Right lobe of liver (tissue), 6 donors: Measurements from ENCODE around the gene BLTP2. TPM values are rescaled to one million over a fixed set of nuclear protein-coding genes. Genes with fewer than 3 reads are reported as not detected.
A peak's percentile ranks its signal among the peaks of the same experiment; 100 is the strongest.

ENCODE experiments used
- ATAC-seq, 4 donors: fragments of 200-7000 bp; cut with Tn5 transposase; one replicate each; pipeline ENCODE4 v1.9.1; 2020; ENCODE audit warnings: mild to moderate bottlenecking in 4 of 4, moderate library complexity in 4 of 4
- DNase-seq, 3 donors: peaks; one replicate each; pipeline ENCODE4 v3.0.0-alpha.2; 2020
- H3K27ac ChIP-seq, 3 donors: fragments of 200-600 bp; one replicate each; pipeline ENCODE4 v1.8.0; 2022
- H3K27me3 ChIP-seq, 2 donors: fragments of 200-600 bp; one replicate each; pipeline ENCODE4 v1.8.0; 2022
- H3K36me3 ChIP-seq, 4 donors: fragments of 200-600 bp; sonication (generic) in 1 of 4; one replicate each; pipeline versions ENCODE4 v1.5.1 to v1.8.0; 2017 to 2022; ENCODE audit warnings: control low read depth in 1 of 4
- H3K4me1 ChIP-seq, 4 donors: fragments of 200-600 bp; sonication (generic) in 1 of 4; one replicate each; pipeline versions ENCODE4 v1.5.1 to v1.8.0; 2017 to 2022; ENCODE audit warnings: control low read depth in 1 of 4
- H3K4me3 ChIP-seq, 3 donors: fragments of 200-600 bp; one replicate each; pipeline ENCODE4 v1.8.0; 2022
- H3K9me3 ChIP-seq, 4 donors: fragments of 200-600 bp; sonication (generic) in 1 of 4; one replicate each; pipeline versions ENCODE4 v1.5.1 to v1.8.0; 2017 to 2022; ENCODE audit warnings: control low read depth in 1 of 4
- POLR2A ChIP-seq: fragments of 450-650 bp; IDR thresholded peaks from one replicate; pipeline ENCODE4 v1.6.1; 2017; ENCODE audit warnings: antibody characterized with exemption, mild to moderate bottlenecking
- WGBS: methylation state at CpG from one replicate; pipeline ENCODE4 v1.1.6; 2018; ENCODE audit warnings: low coverage, low lambda C conversion rate; ENCODE audit not compliant: insufficient coverage; ENCODE audit errors: missing lambda C conversion rate; 5-methylcytosine and 5-hydroxymethylcytosine counted together
- intact Hi-C, 2 donors: fragments of 100-400 bp; cut with DNase I; formaldehyde crosslinking; loops; one replicate each; pipeline versions ENCODE4 v1.11.2 to v1.14.1; 2022
- total RNA-seq, 6 experiments: library from RNA; depleted of rRNA in 2 of 6; stranded (reverse); fragments of >200 nt in 2 of 6; fragmentation: NEBNext Ultra II Directional in 3 of 6; extraction: Animal tissue kit (Norgen Biotek cat#: 25700) in 3 of 6; gene quantifications; one replicate each; pipeline versions ENCODE4 v1.1.0 to v1.2.4, GENCODE V29; 2016 to 2023
- TF ChIP-seq, protein P1 (sequence below), 4 donors: fragments of 200-600 bp in 3 of 4; fragments of 450-650 bp in 1 of 4; IDR thresholded peaks; one replicate each; pipeline versions ENCODE4 v1.5.1 to v1.8.0; 2016 to 2022; ENCODE audit warnings: antibody characterized with exemption in 4 of 4, mild to moderate bottlenecking in 2 of 4
- donor health status: DM: no; HTN: yes; CAD: no.
- donor health status: DM: no; HTN: no; CAD: no.
- donor health status: DM: no; HTN: no; CAD: no.
- donor health status: DM: no; HTN: yes; CAD: no.
- donor health status: DM: no; HTN: yes; CAD: no.

The BLTP2 gene
- total RNA-seq, 6 experiments from 2014 or later: 33.2 to 90.3 (median 47.1) TPM

DNA sequence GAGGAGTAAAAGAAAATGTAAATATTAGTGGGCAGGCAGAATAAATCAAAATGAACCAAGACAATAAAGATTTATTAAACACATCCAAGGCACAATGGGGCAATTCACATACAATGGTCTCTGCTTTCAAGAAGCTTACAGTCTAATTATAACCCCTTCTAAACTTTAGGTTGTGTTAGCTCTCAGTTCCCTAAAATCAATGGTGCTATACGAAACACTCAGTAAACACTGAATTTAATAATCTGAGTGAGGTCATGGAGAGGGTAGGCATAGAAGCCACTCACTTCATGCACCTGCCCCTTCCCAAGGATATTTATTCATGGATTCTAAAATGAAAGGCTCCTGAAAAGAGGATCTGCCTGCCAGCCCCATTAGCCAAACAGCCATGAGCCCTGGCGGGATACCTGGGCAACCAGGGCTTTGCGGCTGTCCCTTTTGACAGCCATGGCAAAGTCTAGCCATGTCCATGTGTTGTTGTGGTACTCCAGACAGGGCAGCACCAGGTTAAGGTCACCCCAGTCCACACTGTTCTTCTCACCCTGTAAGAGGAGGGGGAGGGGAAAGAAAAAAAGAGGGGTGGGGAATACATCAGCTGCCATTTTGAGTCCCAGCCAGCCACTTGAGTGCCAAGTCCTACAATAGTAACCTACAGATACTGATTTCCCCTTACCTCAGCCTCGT, 29.6 kb downstream of the BLTP2 start:
- intact Hi-C loops: loop anchor here in 1 of 2 donors (5.0 kb wide), 1 partner anchor 68 kb away; no protein-coding TSS in a partner anchor

DNA sequence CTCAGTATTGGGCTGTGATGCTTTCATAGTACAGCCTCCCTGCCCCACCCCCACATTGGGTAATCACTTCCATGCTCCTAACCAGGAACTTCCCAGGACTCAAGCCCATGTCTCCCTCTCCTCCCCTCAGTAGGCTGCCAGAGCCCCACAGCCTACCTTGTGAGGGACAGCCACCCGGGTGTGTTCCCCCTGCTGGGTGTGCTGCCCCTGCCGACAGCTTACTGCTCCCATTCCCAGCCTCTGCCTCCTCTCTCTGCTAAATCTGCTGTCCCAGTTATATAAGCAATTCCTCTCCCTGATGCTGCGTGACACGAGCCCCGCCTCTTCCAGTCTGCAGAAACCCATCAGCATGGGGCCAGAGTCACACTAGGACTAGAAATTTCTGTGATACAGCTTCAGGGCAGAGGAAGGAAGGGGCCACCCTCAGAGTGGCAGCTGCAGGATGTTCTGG, 31.0 kb downstream of the BLTP2 start, which contains the start of gene RSKR:
TSS of gene RSKR (minus strand) at position 255 of the 451 bp plus-strand sequence. CDS start at position 231, 24 bp downstream.
- Histone ChIP-seq H3K27ac (no peak within 1 kb of the TSS), H3K36me3 (peaks cover 7 to 45% (median 28%) of the 10 kb centered on the region in 4 donors), H3K9me3 (no peaks in the 10 kb centered on the region), H3K27me3 (no peaks in the 10 kb centered on the region), H3K4me3 (no peak within 1 kb of the TSS), H3K4me1 (peaks cover 0 to 5% (median 0%) of the 10 kb centered on the region in 4 donors)
- ATAC-seq (peak in 3 of 4 donors; percentile 33 to 51 (median 38)), DNase-seq (no peak)
- 89% methylated on average over 5 of the region's 5 CpGs for WGBS
- TF ChIP-seq POLR2A: no peak
- TF ChIP-seq, protein P1, sequence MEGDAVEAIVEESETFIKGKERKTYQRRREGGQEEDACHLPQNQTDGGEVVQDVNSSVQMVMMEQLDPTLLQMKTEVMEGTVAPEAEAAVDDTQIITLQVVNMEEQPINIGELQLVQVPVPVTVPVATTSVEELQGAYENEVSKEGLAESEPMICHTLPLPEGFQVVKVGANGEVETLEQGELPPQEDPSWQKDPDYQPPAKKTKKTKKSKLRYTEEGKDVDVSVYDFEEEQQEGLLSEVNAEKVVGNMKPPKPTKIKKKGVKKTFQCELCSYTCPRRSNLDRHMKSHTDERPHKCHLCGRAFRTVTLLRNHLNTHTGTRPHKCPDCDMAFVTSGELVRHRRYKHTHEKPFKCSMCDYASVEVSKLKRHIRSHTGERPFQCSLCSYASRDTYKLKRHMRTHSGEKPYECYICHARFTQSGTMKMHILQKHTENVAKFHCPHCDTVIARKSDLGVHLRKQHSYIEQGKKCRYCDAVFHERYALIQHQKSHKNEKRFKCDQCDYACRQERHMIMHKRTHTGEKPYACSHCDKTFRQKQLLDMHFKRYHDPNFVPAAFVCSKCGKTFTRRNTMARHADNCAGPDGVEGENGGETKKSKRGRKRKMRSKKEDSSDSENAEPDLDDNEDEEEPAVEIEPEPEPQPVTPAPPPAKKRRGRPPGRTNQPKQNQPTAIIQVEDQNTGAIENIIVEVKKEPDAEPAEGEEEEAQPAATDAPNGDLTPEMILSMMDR (IDR thresholded peaks at IDR 0.05): no peak
- intact Hi-C loops: loop anchor here in 1 of 2 donors (5.0 kb wide), 2 partner anchors 67 to 117 kb away; no protein-coding TSS in a partner anchor

More for the DNA sequence above, 29.6 kb downstream of the BLTP2 start:
- Histone ChIP-seq H3K27me3 (no peaks in the 10 kb centered on the region), H3K36me3 (peaks cover 16 to 58% (median 32%) of the 10 kb centered on the region in 4 donors), H3K27ac (no peak overlapping the region), H3K9me3 (no peaks in the 10 kb centered on the region), H3K4me1 (peaks cover 0 to 10% (median 4%) of the 10 kb centered on the region in 4 donors), H3K4me3 (no peak overlapping the region)
- 91% methylated on average over 4 of the region's 4 CpGs for WGBS
- DNase-seq (no peak), ATAC-seq (no peak)
- TF ChIP-seq POLR2A: no peak
- TF ChIP-seq, protein P1 (IDR thresholded peaks at IDR 0.05): no peak

DNA sequence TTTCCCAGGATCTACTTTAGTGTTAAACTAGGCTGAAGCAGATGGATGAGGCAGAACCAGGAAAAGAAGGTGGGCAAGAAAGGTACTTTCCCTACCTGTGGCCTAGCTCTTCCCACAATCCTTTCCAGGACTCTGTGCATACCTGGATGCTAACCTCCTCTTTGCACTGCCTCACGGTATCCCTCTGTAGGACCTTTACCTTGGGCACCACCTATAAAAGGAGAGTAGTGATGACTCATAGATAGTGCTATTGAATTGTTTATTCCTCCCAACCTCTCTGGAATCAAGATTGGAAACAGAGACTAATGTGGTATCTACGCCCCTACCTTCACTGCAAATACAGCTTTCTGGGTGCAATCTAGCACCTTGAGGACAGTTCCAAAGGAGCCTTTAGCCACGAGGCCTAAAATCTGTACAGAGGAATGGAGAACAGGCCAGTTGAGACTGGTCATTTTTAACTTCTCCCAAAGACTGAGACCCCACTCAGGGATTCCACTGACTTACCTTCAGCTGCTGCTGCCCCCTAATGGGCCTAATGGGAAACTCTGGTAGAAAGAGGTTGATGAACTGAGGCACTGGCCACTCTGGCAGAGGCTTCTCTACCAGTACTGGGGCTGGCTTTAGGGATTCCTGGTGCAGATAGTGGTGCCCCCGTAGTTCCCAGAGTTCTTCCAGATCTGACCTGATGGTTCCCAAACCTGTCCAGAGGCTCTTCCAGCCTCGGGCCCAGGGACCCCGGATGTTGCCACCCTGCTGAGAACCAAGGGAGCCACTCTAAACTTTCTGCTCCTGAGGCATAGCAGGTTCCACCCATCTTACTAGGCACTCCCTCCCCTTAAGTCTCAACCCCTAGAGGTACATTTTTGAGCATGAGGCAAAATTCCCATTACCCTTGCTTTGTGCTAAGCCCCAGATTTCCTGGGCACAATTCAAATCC, 31.8 kb downstream of the BLTP2 start:
- TF ChIP-seq, protein P1 (IDR thresholded peaks at IDR 0.05): peak; percentile 58 to 71 (median 64)
- TF ChIP-seq POLR2A: no peak
- Histone ChIP-seq H3K27me3 (no peaks in the 10 kb centered on the region), H3K36me3 (peaks cover 0 to 37% (median 23%) of the 10 kb centered on the region in 4 donors), H3K4me3 (no peak overlapping the region), H3K27ac (no peak overlapping the region), H3K4me1 (peaks cover 0 to 5% (median 0%) of the 10 kb centered on the region in 4 donors), H3K9me3 (no peaks in the 10 kb centered on the region)
- ATAC-seq (peak; percentile 63 to 70 (median 66)), DNase-seq (no peak)
- WGBS: 80% methylated on average over 3 of the region's 6 CpGs
- intact Hi-C loops: loop anchor here in 1 of 2 donors (5.0 kb wide), 2 partner anchors 66 to 116 kb away; no protein-coding TSS in a partner anchor

DNA sequence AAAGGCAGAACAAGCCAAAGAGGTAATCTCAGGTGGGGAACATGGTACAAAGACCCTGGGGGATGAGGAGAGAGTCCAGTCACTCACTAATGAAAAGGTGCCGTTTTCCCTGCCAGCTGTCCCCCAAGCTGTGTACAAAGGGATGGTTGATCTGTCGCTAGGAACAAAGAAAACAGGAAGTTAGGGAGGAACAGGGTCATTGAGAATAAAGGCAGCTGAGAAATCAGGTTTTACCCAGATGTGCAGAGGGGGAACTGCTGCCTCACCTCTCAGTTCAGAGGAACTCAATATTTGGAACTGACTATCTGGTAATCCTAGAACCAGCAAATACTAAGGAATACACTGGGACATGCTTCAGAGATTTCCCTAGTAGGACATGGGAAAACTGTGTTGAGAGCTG, 32.4 kb downstream of the BLTP2 start:
- DNase-seq: no peak
- Histone ChIP-seq H3K27me3 (no peaks in the 10 kb centered on the region), H3K9me3 (no peaks in the 10 kb centered on the region), H3K36me3 (peaks cover 0 to 32% (median 19%) of the 10 kb centered on the region in 4 donors), H3K27ac (no peak overlapping the region), H3K4me3 (no peak overlapping the region), H3K4me1 (peaks cover 0 to 5% (median 0%) of the 10 kb centered on the region in 4 donors)
- no peak for TF ChIP-seq POLR2A
- TF ChIP-seq, protein P1 (IDR thresholded peaks at IDR 0.05): no peak
- 72% methylated on average over 2 of the region's 2 CpGs for WGBS
- ATAC-seq: no peak
- intact Hi-C loops: loop anchor here in 1 of 2 donors (5.0 kb wide), 2 partner anchors 65 to 115 kb away; no protein-coding TSS in a partner anchor
